GM12865 (cell line): ENCODE results near the gene FMN1.

Experiments used
- DNase-seq: peaks from one replicate; pipeline ENCODE4 v3.0.0; 2010; ENCODE audit warnings: low read depth
- H3K4me3 ChIP-seq: 2 replicates; pipeline ENCODE4 v1.5.1; 2011; ENCODE audit warnings: mild to moderate bottlenecking, low read depth, low read length, control low read depth
- CTCF ChIP-seq: IDR thresholded peaks from 2 replicates; pipeline ENCODE4 v1.5.1; 2011; ENCODE audit warnings: low read length, control low read depth, low read depth, inconsistent platforms; ENCODE audit not compliant: insufficient read depth; ENCODE audit errors: missing control alignments

FMN1 gene

DNA sequence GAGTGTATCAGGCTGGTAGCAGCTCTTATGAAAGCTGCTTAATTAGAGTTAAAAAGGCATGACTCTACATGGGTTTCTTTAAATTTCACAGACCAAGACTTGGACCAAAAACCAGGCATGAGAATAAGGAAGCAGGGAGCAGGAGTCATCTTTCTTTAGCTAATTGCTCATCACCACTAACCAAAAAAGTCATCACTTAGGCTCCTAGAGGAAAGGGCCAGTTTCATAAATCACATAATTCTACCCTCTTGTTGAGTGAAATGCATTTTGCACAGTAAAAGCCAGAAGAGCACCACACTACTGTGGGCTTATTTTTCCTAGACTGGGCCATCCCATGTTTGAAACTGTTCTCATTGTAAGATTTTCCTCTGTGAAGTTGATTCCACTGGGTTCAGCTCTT is 301.1 kb downstream of the FMN1 start:
- DNase-seq: no peak

DNA sequence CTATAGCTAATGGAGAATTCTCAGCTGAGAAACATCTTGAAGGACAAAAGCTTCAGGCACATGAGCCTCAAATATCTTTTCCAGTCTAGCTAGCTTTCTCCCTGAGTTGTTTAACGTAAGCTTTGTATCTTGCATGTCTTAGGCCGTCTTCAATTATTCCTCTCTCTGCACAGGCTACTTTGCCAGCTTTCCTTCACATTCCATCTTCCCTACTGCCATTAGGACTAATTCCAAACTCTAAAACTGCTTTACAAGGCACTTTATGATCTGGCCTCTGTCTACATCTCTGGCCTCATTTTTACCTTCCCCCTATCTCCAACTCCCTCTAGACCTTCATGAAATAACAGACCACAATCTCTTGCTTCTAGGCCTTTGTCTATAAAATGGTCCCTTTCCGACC is 305.3 kb downstream of the FMN1 start:
- no peak overlapping the region for H3K4me3 ChIP-seq
- TF ChIP-seq CTCF: no peak
- DNase-seq: no peak

More for the DNA sequence above, 301.1 kb downstream of the FMN1 start:
- H3K4me3 ChIP-seq: no peak overlapping the region
- TF ChIP-seq CTCF: no peak

- no peak for TF ChIP-seq CTCF
- no peak for DNase-seq
- H3K4me3 ChIP-seq: no peak overlapping the region
Measured at GRCh38 chr15:32888221-32888761, 306.2 kb downstream of the FMN1 start.

GRCh38 chr15:32887090-32887489 is 307.4 kb downstream of the FMN1 start:
- TF ChIP-seq CTCF: no peak
- DNase-seq: no peak
- H3K4me3 ChIP-seq: no peak overlapping the region

GRCh38 chr15:32886459-32886858 is 308.1 kb downstream of the FMN1 start:
- no peak overlapping the region for H3K4me3 ChIP-seq
- no peak for DNase-seq
- no peak for TF ChIP-seq CTCF

- H3K4me3 ChIP-seq: no peak overlapping the region
- no peak for DNase-seq
- TF ChIP-seq CTCF: no peak
Measured at GRCh38 chr15:32885713-32886112, 308.8 kb downstream of the FMN1 start.

DNA sequence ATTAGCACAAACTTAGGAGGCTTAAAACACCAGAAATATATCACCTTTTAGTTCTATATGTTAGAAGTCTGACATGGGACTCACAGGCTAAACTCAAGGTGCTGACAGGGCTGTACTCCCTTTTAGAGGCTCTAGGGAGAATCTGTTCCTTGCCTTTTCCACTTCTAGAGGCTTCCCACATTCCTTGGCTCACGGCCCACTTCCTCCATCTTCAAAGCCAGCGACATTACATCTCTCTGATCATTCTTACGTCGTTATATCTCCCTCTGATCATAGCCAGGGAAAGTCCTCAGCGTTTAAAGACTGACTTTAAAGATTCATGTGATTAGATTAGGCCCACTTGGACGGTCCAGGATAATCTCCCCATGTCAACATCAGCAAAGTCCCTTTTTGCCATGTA is 310.4 kb downstream of the FMN1 start:
- no peak for TF ChIP-seq CTCF
- H3K4me3 ChIP-seq: no peak overlapping the region
- no peak for DNase-seq
